ENCODE results near the gene HS6ST3.

DNA sequence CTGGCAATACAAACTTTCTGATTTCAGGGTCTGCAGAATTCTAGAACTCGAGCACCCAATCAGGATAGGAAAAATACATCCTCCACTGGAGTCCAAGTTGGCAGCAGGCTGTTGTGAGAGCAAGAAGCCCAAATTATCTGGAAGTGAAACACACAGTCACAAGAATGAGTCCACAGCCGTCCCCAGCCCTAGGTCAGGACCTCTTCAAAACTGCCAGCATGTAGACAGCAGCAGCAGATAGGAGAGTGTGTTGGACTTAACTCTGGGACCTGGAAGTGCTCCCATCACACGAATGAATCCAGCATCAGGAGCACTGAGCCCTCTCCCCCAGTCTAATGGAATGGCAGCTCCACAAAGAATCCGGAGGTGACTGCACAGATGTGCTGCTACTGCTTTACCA, 483.7 kb downstream of the HS6ST3 start:
- TF ChIP-seq POLR2A (IDR thresholded peaks at IDR 0.05) (no peak), CTCF (IDR thresholded peaks at IDR 0.05) (no peak), EP300 (IDR thresholded peaks at IDR 0.05) (no peak), POLR2AphosphoS5 (IDR thresholded peaks at IDR 0.05) (no peak)

Data from upper lobe of left lung (tissue), 4 donors.